ENCODE data around the gene TYMS.

TYMS gene

DNA sequence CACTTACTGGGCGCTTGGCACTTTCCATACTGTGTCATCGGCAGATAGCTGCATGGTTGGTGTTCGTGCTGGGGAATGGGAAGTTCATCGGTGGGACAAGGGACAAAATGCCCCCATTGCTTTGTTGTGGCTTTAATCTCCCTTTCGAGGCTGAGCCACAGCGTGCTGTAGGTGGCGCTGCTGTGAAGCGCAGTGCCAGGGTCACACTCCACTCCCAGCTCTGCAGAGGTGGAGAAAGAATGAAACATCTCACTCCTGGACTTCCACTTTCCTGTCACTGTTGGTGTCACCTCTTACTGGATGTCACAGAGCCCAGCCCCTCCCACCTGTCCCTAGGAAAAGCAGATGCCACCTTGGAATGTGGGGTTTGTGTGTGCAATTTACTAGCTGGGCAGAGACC lies 8.7 kb downstream of the TYMS start:
- H3K4me3 ChIP-seq (replicated peaks in 1 of 2; ENCODE audit: low read depth in 2 of 2, low read length in 2 of 2), result no peak overlapping the region
- DNase-seq (ENCODE audit: low read depth in 2 of 2), result no peak
- peak; percentile 37 for TF ChIP-seq CTCF (IDR thresholded peaks at IDR 0.05; ENCODE audit: low read depth, low read length)

DNA sequence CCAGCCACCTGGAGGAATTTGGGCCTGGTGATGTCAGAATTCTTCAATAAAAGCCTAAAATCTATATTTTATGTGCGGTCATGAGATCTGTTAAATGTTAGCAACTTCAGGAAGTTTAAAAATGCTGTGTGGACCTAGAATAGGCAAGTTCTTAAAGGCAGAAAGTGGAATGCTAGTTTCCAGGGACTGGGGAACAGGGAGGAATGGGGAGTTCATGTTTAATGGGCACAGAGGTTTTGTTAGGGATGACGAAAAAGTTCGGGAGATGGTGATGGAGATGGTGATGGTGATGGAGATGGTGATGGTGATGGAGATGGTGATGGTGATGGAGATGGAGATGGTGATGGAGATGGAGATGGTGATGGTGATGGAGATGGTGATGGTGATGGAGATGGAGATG lies 9.2 kb downstream of the TYMS start:
- H3K4me3 ChIP-seq (replicated peaks in 1 of 2; ENCODE audit: low read depth in 2 of 2, low read length in 2 of 2), result no peak overlapping the region
- no peak for TF ChIP-seq CTCF (IDR thresholded peaks at IDR 0.05; ENCODE audit: low read depth, low read length)
- DNase-seq (ENCODE audit: low read depth in 2 of 2), result no peak

GRCh38 chr18:668260-668659 lies 10.8 kb downstream of the TYMS start:
- no peak for DNase-seq (ENCODE audit: low read depth in 2 of 2)
- H3K4me3 ChIP-seq (replicated peaks in 1 of 2; ENCODE audit: low read depth in 2 of 2, low read length in 2 of 2), result no peak overlapping the region
- TF ChIP-seq CTCF (IDR thresholded peaks at IDR 0.05; ENCODE audit: low read depth, low read length), result no peak

DNA sequence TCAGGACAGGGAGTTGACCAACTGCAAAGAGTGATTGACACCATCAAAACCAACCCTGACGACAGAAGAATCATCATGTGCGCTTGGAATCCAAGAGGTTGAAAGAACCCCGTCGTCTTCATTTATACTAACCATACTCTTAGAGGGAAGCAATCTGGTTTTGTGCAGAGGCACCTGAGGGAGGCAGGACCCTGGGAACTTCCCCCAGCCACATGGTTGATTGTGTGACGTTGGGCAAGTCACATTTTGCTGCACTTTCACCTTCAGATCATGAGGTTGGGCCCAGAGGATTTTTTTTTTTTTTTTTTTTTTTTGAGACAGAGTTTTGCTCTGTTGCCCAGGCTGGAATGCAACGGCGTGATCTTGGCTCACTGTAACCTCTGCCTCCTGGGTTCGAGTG lies 11.6 kb downstream of the TYMS start:
- no peak for TF ChIP-seq CTCF (IDR thresholded peaks at IDR 0.05; ENCODE audit: low read depth, low read length)
- DNase-seq (ENCODE audit: low read depth in 2 of 2), result no peak
- no peak overlapping the region for H3K4me3 ChIP-seq (replicated peaks in 1 of 2; ENCODE audit: low read depth in 2 of 2, low read length in 2 of 2)

DNA sequence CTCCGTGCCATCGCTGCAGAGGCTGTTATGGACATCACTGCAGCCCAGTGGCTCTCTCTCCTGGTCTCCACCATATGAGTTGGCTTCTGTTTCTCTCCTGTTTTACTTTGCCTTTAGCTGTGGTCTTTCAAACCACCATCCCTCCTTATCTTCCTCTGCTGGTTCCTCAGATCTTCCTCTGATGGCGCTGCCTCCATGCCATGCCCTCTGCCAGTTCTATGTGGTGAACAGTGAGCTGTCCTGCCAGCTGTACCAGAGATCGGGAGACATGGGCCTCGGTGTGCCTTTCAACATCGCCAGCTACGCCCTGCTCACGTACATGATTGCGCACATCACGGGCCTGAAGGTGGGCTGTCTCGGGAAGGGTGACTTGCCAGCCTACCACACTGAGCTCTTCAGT lies 13.1 kb downstream of the TYMS start:
- no peak for DNase-seq (ENCODE audit: low read depth in 2 of 2)
- no peak overlapping the region for H3K4me3 ChIP-seq (replicated peaks in 1 of 2; ENCODE audit: low read depth in 2 of 2, low read length in 2 of 2)
- TF ChIP-seq CTCF (IDR thresholded peaks at IDR 0.05; ENCODE audit: low read depth, low read length), result no peak

DNA sequence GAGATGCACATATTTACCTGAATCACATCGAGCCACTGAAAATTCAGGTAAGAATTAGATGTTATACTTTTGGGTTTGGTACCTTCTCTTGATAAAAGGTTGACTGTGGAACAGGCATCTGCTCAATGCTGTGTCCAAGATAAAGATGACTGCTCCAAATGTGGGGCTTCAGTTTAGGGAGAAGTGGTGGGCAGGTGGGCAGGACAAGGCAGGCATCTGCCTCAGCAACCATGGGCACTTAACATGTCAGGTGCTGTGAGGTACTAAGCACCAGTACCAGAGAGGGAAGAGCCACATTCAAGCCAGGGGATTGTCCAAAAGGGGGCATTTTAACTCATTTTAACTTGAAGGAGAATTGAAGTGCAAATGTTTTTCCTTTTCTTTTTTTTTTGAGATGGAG lies 14.0 kb downstream of the TYMS start:
- H3K4me3 ChIP-seq (replicated peaks in 1 of 2; ENCODE audit: low read depth in 2 of 2, low read length in 2 of 2), result no peak overlapping the region
- DNase-seq (ENCODE audit: low read depth in 2 of 2), result no peak
- no peak for TF ChIP-seq CTCF (IDR thresholded peaks at IDR 0.05; ENCODE audit: low read depth, low read length)

- no peak for TF ChIP-seq CTCF (IDR thresholded peaks at IDR 0.05; ENCODE audit: low read depth, low read length)
- H3K4me3 ChIP-seq (replicated peaks in 1 of 2; ENCODE audit: low read depth in 2 of 2, low read length in 2 of 2), result no peak overlapping the region
- DNase-seq (ENCODE audit: low read depth in 2 of 2), result no peak
Measured at GRCh38 chr18:673317-673716, 15.9 kb downstream of the TYMS start.
